Measurements from ENCODE around the gene PPP2R2C.

- TF ChIP-seq POLR2A (IDR thresholded peaks at IDR 0.05; ENCODE audit: low read depth, low read length): no peak
- TF ChIP-seq POLR2AphosphoS5 (IDR thresholded peaks at IDR 0.05; ENCODE audit: low read depth, low read length): no peak
- TF ChIP-seq TAF1 (IDR thresholded peaks at IDR 0.05; ENCODE audit: low read depth, low read length): no peak
- no peak for TF ChIP-seq POU2F2 (IDR thresholded peaks at IDR 0.05; ENCODE audit: low read depth, low read length)
Measured at GRCh38 chr4:6499238-6499600, 26.8 kb upstream of the PPP2R2C start.
